Measurements from ENCODE around the gene LRRC2.
"Not testable (repeated sequence)": the region's sequence is repeated elsewhere in the genome, so short reads cannot be mapped to it uniquely, and the experiment has no call there.

The LRRC2 gene

GRCh38 chr3:46535746-46536145 is 30.4 kb downstream of the LRRC2 start:
- no peak overlapping the region for H3K27ac ChIP-seq
- no peaks in the 10 kb centered on the region for H3K9me3 ChIP-seq
- H3K4me1 ChIP-seq (ENCODE audit: control insufficient read depth in 1 of 2, insufficient read depth in 1 of 2, low read depth in 1 of 2, low read length in 1 of 2): peaks cover 16 to 17% of the 10 kb centered on the region in 2 experiments
- H3K4me3 ChIP-seq (ENCODE audit: low read depth in 1 of 2, low read length in 1 of 2): no peak overlapping the region
- H3K36me3 ChIP-seq: no peaks in the 10 kb centered on the region
- no peak for TF ChIP-seq CTCF (IDR thresholded peaks at IDR 0.05)
- peaks cover 14% of the 10 kb centered on the region for H3K27me3 ChIP-seq

- no peak overlapping the region for H3K27ac ChIP-seq
- no peaks in the 10 kb centered on the region for H3K36me3 ChIP-seq
- H3K4me3 ChIP-seq (ENCODE audit: low read depth in 1 of 2, low read length in 1 of 2): no peak overlapping the region
- no peak for TF ChIP-seq CTCF (IDR thresholded peaks at IDR 0.05)
- no peaks in the 10 kb centered on the region for H3K9me3 ChIP-seq
- H3K27me3 ChIP-seq: peaks cover 14% of the 10 kb centered on the region
- H3K4me1 ChIP-seq (ENCODE audit: control insufficient read depth in 1 of 2, insufficient read depth in 1 of 2, low read depth in 1 of 2, low read length in 1 of 2): no peaks in the 10 kb centered on the region
These were observed 33.0 kb downstream of the LRRC2 start for GRCh38 chr3:46533091-46533490.

GRCh38 chr3:46527239-46527638 is 38.9 kb downstream of the LRRC2 start:
- no peak overlapping the region for H3K4me3 ChIP-seq (ENCODE audit: low read depth in 1 of 2, low read length in 1 of 2)
- peaks cover 4% of the 10 kb centered on the region for H3K27me3 ChIP-seq
- no peaks in the 10 kb centered on the region for H3K4me1 ChIP-seq (ENCODE audit: control insufficient read depth in 1 of 2, insufficient read depth in 1 of 2, low read depth in 1 of 2, low read length in 1 of 2)
- H3K36me3 ChIP-seq: no peaks in the 10 kb centered on the region
- no peaks in the 10 kb centered on the region for H3K9me3 ChIP-seq
- no peak for TF ChIP-seq CTCF (IDR thresholded peaks at IDR 0.05)
- no peak overlapping the region for H3K27ac ChIP-seq

- Histone ChIP-seq H3K36me3 (no peaks in the 10 kb centered on the region), H3K27ac (no peak overlapping the region), H3K4me1 (ENCODE audit: control insufficient read depth in 1 of 2, insufficient read depth in 1 of 2, low read depth in 1 of 2, low read length in 1 of 2) (no peaks in the 10 kb centered on the region), H3K9me3 (no peaks in the 10 kb centered on the region), H3K4me3 (ENCODE audit: low read depth in 1 of 2, low read length in 1 of 2) (no peak overlapping the region), H3K27me3 (peaks cover 4% of the 10 kb centered on the region)
- TF ChIP-seq CTCF (IDR thresholded peaks at IDR 0.05): no peak
These were observed 41.3 kb downstream of the LRRC2 start for GRCh38 chr3:46524832-46525231.

- no peaks in the 10 kb centered on the region for H3K9me3 ChIP-seq
- peaks cover 4% of the 10 kb centered on the region for H3K27me3 ChIP-seq
- H3K27ac ChIP-seq: no peak overlapping the region
- no peak for TF ChIP-seq CTCF (IDR thresholded peaks at IDR 0.05)
- H3K36me3 ChIP-seq: no peaks in the 10 kb centered on the region
- H3K4me3 ChIP-seq (ENCODE audit: low read depth in 1 of 2, low read length in 1 of 2): no peak overlapping the region
- no peaks in the 10 kb centered on the region for H3K4me1 ChIP-seq (ENCODE audit: control insufficient read depth in 1 of 2, insufficient read depth in 1 of 2, low read depth in 1 of 2, low read length in 1 of 2)
These were observed 42.1 kb downstream of the LRRC2 start for GRCh38 chr3:46524008-46524407.

- no peak for TF ChIP-seq CTCF (IDR thresholded peaks at IDR 0.05)
- Histone ChIP-seq H3K4me3 (ENCODE audit: low read depth in 1 of 2, low read length in 1 of 2) (no peak overlapping the region), H3K27ac (no peak overlapping the region), H3K36me3 (no peaks in the 10 kb centered on the region), H3K4me1 (ENCODE audit: control insufficient read depth in 1 of 2, insufficient read depth in 1 of 2, low read depth in 1 of 2, low read length in 1 of 2) (no peaks in the 10 kb centered on the region), H3K27me3 (peaks cover 4% of the 10 kb centered on the region), H3K9me3 (no peaks in the 10 kb centered on the region)
These were observed 42.5 kb downstream of the LRRC2 start for GRCh38 chr3:46523556-46523955.

- not testable (repeated sequence) for H3K36me3 ChIP-seq; H3K27me3 ChIP-seq; H3K9me3 ChIP-seq; H3K27ac ChIP-seq; H3K4me3 ChIP-seq (ENCODE audit: low read depth in 1 of 2, low read length in 1 of 2); H3K4me1 ChIP-seq (ENCODE audit: control insufficient read depth in 1 of 2, insufficient read depth in 1 of 2, low read depth in 1 of 2, low read length in 1 of 2)
These were observed 43.9 kb downstream of the LRRC2 start for GRCh38 chr3:46522201-46522600.
